ENCODE data around the gene TCF21.
"Not testable (repeated sequence)": the region's sequence is repeated elsewhere in the genome, so short reads cannot be mapped to it uniquely, and the experiment has no call there.

TCF21 gene

DNA sequence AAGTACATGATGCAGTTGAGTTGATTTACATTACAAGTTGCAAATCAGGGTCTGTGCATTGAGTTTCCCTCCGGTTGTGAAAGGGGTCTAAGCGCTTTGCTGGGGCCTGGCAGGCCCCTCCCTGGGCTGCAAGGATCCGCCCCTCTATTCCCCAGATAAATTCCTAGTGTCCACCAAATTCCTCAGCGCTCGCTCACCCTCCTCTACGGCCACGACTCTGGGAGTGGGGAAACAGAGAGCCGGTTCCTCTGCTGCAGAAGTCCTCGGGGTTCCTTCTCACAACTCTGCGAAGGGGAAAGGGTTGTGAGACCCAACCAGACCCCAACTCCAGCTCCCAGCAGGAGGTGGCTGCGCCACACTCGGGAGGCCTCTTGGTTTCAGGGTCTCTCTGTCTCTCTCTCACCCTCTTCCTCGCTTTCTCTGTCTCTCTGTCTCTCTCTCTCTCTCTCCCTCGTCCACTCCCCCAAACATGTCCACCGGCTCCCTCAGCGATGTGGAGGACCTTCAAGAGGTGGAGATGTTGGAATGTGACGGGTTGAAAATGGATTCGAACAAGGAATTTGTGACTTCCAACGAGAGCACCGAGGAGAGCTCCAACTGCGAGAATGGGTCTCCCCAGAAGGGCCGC, at the start of gene TCF21:
Gene TCF21, plus strand, starts transcription at position 185 of the 628 bp plus-strand sequence. Its CDS starts 285 bp downstream, at position 470.
- DNase-seq (ENCODE audit: low spot score), result peak; percentile 23

DNA sequence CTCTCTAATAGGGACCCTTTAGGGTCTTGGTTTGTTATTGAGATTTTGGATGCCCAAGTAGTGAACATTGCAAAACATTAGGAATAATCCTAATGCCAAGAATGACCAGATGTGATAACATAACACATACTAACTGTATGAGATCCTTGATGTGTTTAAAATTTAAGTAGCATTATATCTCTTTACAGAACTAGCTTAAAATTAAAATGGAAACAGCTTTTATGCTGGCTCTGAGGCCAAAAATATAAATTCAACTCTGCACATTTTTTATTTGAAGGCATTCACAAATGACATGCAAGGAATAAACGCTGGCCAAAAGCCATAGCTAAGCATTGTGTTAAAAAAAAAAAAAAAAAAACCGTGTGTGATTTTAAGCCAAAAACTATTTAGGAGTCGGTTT, 47.7 kb upstream of the TCF21 start:
- DNase-seq (ENCODE audit: low spot score), result no peak

GRCh38 chr6:133843098-133843497, 45.8 kb upstream of the TCF21 start:
- no peak for DNase-seq (ENCODE audit: low spot score)

- no peak for DNase-seq (ENCODE audit: low spot score)
These were observed 44.2 kb upstream of the TCF21 start for GRCh38 chr6:133844709-133845108.

DNA sequence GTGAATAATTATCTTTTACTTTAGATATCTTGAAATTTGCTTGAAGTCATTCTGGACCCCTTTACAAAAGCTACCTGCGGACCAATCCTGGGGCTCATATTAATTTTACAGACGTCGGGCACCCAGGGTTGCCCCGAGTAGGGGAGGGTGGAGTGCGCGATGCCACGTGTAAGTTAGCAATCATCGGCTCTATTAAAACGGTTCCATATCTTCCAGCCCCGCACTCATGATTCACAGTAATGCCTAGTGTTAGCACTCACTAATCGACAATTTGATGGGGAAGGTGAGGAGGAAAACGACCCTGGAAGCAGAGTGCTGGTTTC, 34.9 kb upstream of the TCF21 start:
- no peak for DNase-seq (ENCODE audit: low spot score)

DNA sequence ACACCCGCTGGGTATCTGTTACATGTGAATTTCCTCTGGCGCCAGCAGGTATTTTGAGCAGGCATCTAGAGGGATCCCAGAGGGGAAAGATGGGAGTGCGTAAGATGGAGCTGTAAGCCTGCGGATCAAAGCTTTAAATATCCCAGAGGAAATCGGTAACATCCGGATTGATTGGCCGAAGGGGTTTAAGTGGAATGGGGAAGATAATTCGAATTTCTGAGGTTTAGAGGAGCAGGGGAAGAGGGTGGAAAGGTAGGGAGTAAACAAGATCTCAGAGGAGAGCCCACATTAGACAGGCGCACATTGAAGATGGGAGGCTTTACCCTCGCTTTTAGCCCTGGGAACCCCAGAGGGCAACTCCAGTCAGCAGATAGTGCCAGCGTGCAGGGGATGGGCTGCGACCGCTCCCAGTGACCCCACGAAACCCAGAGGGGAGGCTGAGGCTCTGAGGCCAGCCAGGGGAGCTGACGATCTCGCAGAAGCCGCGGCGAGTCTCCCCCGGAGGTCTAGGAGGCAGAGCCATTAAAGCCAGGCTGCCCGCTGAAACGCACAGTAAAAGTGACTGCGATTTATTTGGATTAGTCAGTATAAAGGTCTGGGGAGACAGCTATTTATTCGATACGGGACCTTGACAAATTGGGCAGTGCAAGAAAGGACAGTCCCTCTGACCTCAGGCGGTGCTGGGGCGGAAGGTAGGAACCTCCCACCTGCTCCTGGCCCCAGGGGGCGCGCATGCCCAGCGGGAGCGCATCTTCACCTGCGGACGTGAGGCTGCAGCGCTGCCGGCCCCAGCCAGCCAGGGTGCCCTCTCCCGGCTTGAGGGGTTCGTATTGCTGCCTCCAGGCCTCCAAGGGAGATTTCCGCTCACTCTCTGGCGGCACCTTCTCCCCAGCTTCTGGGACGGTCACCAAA, 34.3 kb upstream of the TCF21 start:
- DNase-seq (ENCODE audit: low spot score), result peak; percentile 15

DNA sequence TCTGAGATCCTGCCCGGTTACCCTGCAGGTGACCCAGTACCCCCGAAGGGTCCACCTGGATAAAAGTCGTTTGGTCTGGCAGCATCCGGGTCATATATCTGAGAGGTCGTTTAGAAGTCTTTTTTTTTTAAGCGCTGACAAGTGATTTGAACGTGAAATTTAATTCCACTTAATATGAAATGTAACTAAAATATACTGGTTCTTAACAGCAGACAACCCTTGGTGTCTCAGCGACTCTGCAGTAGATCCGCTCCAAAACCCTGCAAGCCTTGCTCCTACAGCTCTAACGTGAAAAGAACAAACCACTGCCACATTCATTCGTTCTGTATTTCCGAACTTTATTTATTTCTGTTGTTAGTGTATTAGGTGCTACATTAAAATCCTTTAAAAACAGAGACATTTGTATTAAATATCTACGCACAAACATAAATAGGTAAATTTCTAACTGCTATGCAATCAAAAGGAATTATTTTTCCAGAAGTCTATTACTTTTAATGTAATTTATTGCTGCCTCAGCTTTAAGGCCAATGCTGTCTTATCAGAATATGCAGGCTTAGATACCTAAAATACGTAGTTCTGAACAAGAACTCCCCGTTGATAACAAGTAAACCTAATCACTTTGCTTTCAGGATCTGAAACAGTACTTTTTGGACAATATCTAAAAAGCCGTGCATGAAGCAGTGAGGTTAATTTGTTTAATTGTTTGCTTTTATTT, 33.5 kb upstream of the TCF21 start:
- no peak for DNase-seq (ENCODE audit: low spot score)

DNA sequence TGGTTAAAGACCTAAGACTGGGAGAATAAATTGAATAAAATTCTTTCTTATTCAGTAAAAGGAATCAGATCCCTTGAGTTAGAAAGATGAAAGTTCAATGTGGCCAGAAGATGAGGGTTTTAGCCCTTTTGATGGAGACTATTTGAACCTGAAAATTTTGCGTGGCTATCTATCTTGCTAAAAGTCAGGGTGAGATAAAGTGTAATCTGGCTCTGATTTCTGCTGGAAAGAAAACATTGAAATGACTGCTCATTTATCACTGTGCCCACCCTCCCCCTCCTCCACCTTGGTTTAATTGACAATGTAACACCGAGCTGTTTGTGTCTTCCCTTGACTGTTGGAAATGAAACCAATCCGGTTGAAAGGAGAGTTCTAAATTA, 32.9 kb upstream of the TCF21 start:
- no peak for DNase-seq (ENCODE audit: low spot score)

DNA sequence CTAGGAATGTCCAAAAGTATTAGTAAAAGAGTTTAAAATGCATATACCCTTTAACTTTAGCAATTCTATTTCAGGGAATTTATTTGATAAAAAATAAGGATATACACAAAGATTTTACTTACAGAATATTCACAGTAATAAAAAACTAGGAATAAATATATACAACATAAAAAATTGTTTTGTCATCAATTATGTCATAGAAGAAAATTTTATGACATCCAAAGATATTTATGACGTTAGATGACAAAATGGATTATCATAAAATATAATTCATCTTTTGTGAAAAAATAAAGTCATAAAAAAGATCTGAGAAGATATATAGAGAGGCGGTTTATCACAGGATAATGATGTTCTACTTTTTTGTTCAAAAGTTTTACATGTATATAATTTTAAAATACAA, 32.0 kb upstream of the TCF21 start:
- DNase-seq (ENCODE audit: low spot score), result no peak

GRCh38 chr6:133857696-133858095, 31.2 kb upstream of the TCF21 start:
- DNase-seq (ENCODE audit: low spot score), result no peak

- DNase-seq (ENCODE audit: low spot score), result not testable (repeated sequence)
These were observed 27.6 kb upstream of the TCF21 start for GRCh38 chr6:133861337-133861736.

DNA sequence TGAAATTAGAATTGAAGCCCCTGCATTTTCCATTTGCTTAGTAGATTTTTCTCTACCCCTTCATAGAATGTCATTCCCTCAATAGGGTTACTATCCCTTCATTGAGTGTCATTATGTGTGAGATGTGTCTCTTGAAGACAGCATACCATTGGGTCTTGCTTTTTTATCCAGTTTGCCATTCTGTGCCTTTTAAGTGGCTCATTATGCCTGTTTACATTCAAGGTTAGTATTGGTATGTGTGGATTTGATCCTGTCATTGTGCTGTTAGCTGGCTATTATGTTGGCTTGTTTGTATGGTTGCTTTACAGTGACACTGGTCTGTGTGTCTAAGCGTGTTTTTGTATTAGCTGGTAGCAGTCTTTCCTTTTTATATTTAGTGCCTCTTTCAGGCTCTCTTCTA, 25.7 kb upstream of the TCF21 start:
- no peak for DNase-seq (ENCODE audit: low spot score)

- DNase-seq (ENCODE audit: low spot score), result no peak
These were observed 23.2 kb upstream of the TCF21 start for GRCh38 chr6:133865680-133866079.

DNA sequence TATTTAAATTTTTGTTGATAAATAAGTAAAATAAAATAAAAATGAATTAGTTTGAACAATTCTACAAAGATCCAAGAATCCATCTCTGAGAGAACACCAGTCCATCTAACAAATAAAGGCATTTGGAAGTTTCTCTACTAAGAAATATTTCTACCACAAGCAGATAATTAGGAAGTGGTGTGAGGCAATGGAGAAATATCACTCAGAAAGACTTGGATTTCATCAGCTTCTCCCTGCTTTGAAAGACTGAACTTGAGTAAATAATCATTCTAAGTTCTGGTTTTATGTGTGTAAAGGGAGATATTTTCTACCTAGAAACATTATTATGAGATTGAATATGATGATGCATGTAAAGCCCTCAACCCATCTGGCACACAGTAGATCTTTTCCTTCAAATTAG, 17.8 kb upstream of the TCF21 start:
- no peak for DNase-seq (ENCODE audit: low spot score)

DNA sequence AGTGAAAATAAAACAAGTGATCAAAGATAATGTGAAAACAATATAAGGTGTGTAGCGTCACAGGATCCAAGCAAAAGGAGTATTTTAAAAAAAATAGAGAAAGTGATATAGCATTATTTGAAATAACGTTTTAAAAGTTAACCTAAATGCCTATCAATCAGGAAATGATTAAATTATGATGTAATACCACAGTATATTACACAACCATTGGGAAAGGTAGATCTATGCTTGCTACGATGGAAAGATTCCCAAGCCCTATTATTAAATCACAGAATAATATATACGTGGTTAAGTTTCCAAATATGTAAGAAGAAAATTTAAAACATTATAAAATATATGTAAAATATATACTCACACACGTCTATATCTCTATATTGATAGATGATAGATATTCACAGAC, 15.4 kb upstream of the TCF21 start:
- no peak for DNase-seq (ENCODE audit: low spot score)

- DNase-seq (ENCODE audit: low spot score), result no peak
These were observed 11.8 kb upstream of the TCF21 start for GRCh38 chr6:133877116-133877515.

DNA sequence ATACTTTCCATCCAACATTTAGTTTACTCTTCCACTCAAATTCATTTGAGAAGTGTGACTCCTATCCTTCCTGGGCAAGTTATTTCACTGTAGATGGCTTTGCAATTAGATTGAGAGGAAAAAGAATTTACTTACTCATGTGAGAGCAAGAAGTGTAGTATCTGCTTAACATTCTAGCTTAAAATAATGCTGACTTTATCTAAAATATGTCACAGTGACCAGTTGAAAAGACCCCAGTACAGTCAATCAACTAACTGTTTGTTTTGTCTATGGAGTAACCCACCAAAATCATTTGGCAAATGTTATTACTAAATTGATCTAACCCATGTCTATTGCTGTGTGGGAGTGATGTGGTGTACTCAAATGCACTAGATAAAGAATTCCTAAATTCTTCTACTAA, 8.9 kb upstream of the TCF21 start:
- DNase-seq (ENCODE audit: low spot score), result no peak

- DNase-seq (ENCODE audit: low spot score), result no peak
These were observed 8.0 kb upstream of the TCF21 start for GRCh38 chr6:133880896-133881295.

- DNase-seq (ENCODE audit: low spot score), result no peak
These were observed 2.7 kb upstream of the TCF21 start for GRCh38 chr6:133886104-133886775.

DNA sequence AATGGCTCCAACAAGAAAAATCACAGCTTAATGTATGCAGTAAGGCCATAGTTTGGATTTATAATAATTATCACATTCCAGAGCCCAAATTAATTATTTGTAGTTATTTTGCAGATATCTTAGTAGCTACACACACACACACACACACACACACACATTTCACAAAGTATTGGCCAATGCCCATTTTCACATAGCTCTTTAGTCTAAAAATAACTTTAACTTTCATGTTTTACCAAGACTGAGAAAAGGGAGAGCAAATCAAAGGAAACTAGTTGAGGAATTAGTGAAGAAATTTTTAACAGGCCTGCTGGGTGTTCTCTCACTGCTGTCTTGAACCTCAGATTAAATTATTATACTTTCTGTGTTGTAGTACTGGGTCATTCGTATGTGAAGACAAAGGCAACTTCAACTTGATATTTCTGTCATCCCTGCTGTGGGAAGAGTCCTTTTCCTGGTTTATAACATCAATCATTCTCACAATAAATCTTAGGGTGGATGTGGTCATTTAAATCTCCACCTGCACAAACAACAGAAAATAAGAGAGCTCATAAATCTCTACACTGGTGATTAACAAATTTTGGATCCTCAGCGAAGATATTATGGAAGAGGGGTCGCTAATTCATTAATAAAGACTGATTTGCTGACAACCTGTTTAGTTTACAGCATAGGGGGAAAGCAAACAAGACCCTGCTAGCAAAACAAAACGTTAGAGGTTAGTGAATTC, 1.6 kb upstream of the TCF21 start:
- DNase-seq (ENCODE audit: low spot score), result no peak

DNA sequence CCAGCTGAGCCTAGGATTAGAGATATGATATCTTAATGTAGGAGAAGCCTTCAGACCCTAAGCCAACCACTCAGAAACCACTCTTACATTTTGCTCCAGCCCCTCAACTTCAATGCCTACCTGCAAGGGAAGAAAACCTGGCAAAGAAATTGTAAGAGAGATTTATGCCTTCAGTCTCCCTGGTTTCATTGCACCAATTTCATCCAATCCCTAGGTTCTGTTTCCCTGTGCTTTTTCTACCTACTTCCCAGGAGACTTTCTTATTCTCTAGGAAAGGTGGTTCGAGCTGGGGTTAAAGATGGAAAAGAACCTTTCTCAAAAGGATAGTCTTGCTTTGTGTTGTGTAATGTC, 1.1 kb upstream of the TCF21 start:
- DNase-seq (ENCODE audit: low spot score), result no peak

Measured in GM03348 (cell line).